ENCODE data around the gene ZNF79. TPM values are rescaled to one million over a fixed set of nuclear protein-coding genes. Genes with fewer than 3 reads are reported as not detected.
A peak's percentile ranks its signal among the peaks of the same experiment; 100 is the strongest.

ZNF79 gene
- total and polyA plus RNA-seq, 3 experiments from 2014 or later, result 6.8 to 19.7 (median 19.1) TPM

GRCh38 chr9:127451858-127452656 lies 27.9 kb downstream of the ZNF79 start:
- DNase-seq, result peak; percentile 24 to 64 (median 27)
- H3K9me3 ChIP-seq (ENCODE audit: low read length), result no peaks in the 10 kb centered on the region
- Mint-ChIP-seq H3K4me1 (peaks cover 36 to 51% (median 50%) of the 10 kb centered on the region in 3 donors), H3K27ac (peak overlapping the region; percentile 83 to 99 (median 96)), H3K27me3 (no peaks in the 10 kb centered on the region), H3K4me3 (peak overlapping the region; percentile 95 to 99 (median 97)), H3K9me3 (no peaks in the 10 kb centered on the region), H3K36me3 (peaks cover 0 to 67% (median 18%) of the 10 kb centered on the region in 3 donors)
- CTCF ChIA-PET, result interaction anchor here (0.6 to 2.5 kb wide), 3 partner anchors 133 to 241 kb away, joined by 3 to 9 read pairs (median 4); no protein-coding TSS in a partner anchor
- H3K27ac ChIP-seq (ENCODE audit: low read depth, low read length), result peak overlapping the region; percentile 94
- POLR2A ChIA-PET, result interaction anchor here (0.5 to 2.3 kb wide), 10 partner anchors 14 to 615 kb away, joined by 3 to 18 read pairs (median 3); partner anchors contain the start of genes NAIF1, SLC2A8 and ZNF79
- no peaks in the 10 kb centered on the region for H3K27me3 ChIP-seq (ENCODE audit: insufficient read depth, low read length, poor library complexity, severe bottlenecking)
- peaks cover 30% of the 10 kb centered on the region for H3K4me1 ChIP-seq (ENCODE audit: insufficient read depth, low read length)
- peaks cover 27% of the 10 kb centered on the region for H3K36me3 ChIP-seq (ENCODE audit: insufficient read depth, low read length)
- H3K4me3 ChIP-seq (ENCODE audit: low read length), result peak overlapping the region; percentile 98

- Histone ChIP-seq H3K4me1 (ENCODE audit: insufficient read depth, low read length) (peaks cover 30% of the 10 kb centered on the region), H3K9me3 (ENCODE audit: low read length) (no peaks in the 10 kb centered on the region), H3K27me3 (ENCODE audit: insufficient read depth, low read length, poor library complexity, severe bottlenecking) (no peaks in the 10 kb centered on the region), H3K36me3 (ENCODE audit: insufficient read depth, low read length) (peaks cover 28% of the 10 kb centered on the region), H3K4me3 (ENCODE audit: low read length) (peak overlapping the region; percentile 98), H3K27ac (ENCODE audit: low read depth, low read length) (no peak overlapping the region)
- Mint-ChIP-seq H3K27me3 (no peaks in the 10 kb centered on the region), H3K27ac (peak overlapping the region in 7 of 8 donors; percentile 78 to 98 (median 94)), H3K4me1 (peaks cover 34 to 49% (median 48%) of the 10 kb centered on the region in 3 donors), H3K9me3 (no peaks in the 10 kb centered on the region), H3K4me3 (peak overlapping the region; percentile 85 to 97 (median 96)), H3K36me3 (peaks cover 0 to 67% (median 15%) of the 10 kb centered on the region in 3 donors)
- no peak for DNase-seq
- CTCF ChIA-PET, result no interaction called here
- POLR2A ChIA-PET, result no interaction called here
Measured at GRCh38 chr9:127452691-127453090, 28.5 kb downstream of the ZNF79 start.

GRCh38 chr9:127455324-127455992 lies 31.3 kb downstream of the ZNF79 start:
- no peak overlapping the region for H3K4me3 ChIP-seq (ENCODE audit: low read length)
- Mint-ChIP-seq H3K4me3 (peak overlapping the region in 1 of 7 donors; percentile 82), H3K27me3 (no peaks in the 10 kb centered on the region), H3K27ac (peak overlapping the region in 1 of 8 donors; percentile 82), H3K9me3 (no peaks in the 10 kb centered on the region), H3K4me1 (peaks cover 12 to 22% (median 20%) of the 10 kb centered on the region in 3 donors), H3K36me3 (peaks cover 0 to 58% (median 10%) of the 10 kb centered on the region in 3 donors)
- peaks cover 11% of the 10 kb centered on the region for H3K4me1 ChIP-seq (ENCODE audit: insufficient read depth, low read length)
- H3K27me3 ChIP-seq (ENCODE audit: insufficient read depth, low read length, poor library complexity, severe bottlenecking), result no peaks in the 10 kb centered on the region
- H3K36me3 ChIP-seq (ENCODE audit: insufficient read depth, low read length), result peaks cover 5% of the 10 kb centered on the region
- ChIA-PET CTCF (interaction anchor here (1.1 to 1.8 kb wide), 5 partner anchors 11 to 513 kb away, joined by 3 to 5 read pairs (median 4); partner anchors contain the start of gene TOR2A), POLR2A (interaction anchor here (1.1 kb wide), 1 partner anchor 59 kb away, joined by 3 read pairs; the partner anchor contains the start of gene SLC2A8)
- no peak for DNase-seq
- no peak overlapping the region for H3K27ac ChIP-seq (ENCODE audit: low read depth, low read length)
- H3K9me3 ChIP-seq (ENCODE audit: low read length), result no peaks in the 10 kb centered on the region

- Histone ChIP-seq H3K27me3 (ENCODE audit: insufficient read depth, low read length, poor library complexity, severe bottlenecking) (no peaks in the 10 kb centered on the region), H3K36me3 (ENCODE audit: insufficient read depth, low read length) (peaks cover 12% of the 10 kb centered on the region), H3K4me1 (ENCODE audit: insufficient read depth, low read length) (peaks cover 5% of the 10 kb centered on the region), H3K4me3 (ENCODE audit: low read length) (no peak overlapping the region), H3K27ac (ENCODE audit: low read depth, low read length) (no peak overlapping the region), H3K9me3 (ENCODE audit: low read length) (no peaks in the 10 kb centered on the region)
- no peak for DNase-seq
- peaks cover under 1 to 60% (median 14%) of the 10 kb centered on the region in 3 donors for H3K36me3 Mint-ChIP-seq
- no peak overlapping the region for H3K27ac Mint-ChIP-seq
- CTCF ChIA-PET, result no interaction called here
- H3K4me3 Mint-ChIP-seq, result peak overlapping the region in 1 of 7 donors; percentile 15
- H3K9me3 Mint-ChIP-seq, result no peaks in the 10 kb centered on the region
- peaks cover 5 to 9% (median 6%) of the 10 kb centered on the region in 3 donors for H3K4me1 Mint-ChIP-seq
- no peaks in the 10 kb centered on the region for H3K27me3 Mint-ChIP-seq
- POLR2A ChIA-PET, result no interaction called here
Measured at GRCh38 chr9:127457191-127457878, 33.2 kb downstream of the ZNF79 start.

- Mint-ChIP-seq H3K9me3 (no peaks in the 10 kb centered on the region), H3K36me3 (peaks cover 4 to 69% (median 19%) of the 10 kb centered on the region in 3 donors), H3K4me3 (no peak overlapping the region), H3K27me3 (no peaks in the 10 kb centered on the region), H3K27ac (no peak overlapping the region), H3K4me1 (peaks cover 0 to 2% (median 0%) of the 10 kb centered on the region in 3 donors)
- CTCF ChIA-PET, result no interaction called here
- Histone ChIP-seq H3K27ac (ENCODE audit: low read depth, low read length) (no peak overlapping the region), H3K4me3 (ENCODE audit: low read length) (no peak overlapping the region), H3K27me3 (ENCODE audit: insufficient read depth, low read length, poor library complexity, severe bottlenecking) (no peaks in the 10 kb centered on the region), H3K9me3 (ENCODE audit: low read length) (no peaks in the 10 kb centered on the region), H3K4me1 (ENCODE audit: insufficient read depth, low read length) (no peaks in the 10 kb centered on the region), H3K36me3 (ENCODE audit: insufficient read depth, low read length) (peaks cover 20% of the 10 kb centered on the region)
- no peak for DNase-seq
- POLR2A ChIA-PET, result interaction anchor here (0.7 kb wide), 1 partner anchor 8 kb away, joined by 6 read pairs; no protein-coding TSS in a partner anchor
Measured at GRCh38 chr9:127458921-127459320, 34.7 kb downstream of the ZNF79 start.

- peaks cover 0 to 2% (median 0%) of the 10 kb centered on the region in 3 donors for H3K4me1 Mint-ChIP-seq
- peaks cover 4 to 71% (median 15%) of the 10 kb centered on the region in 3 donors for H3K36me3 Mint-ChIP-seq
Measured at GRCh38 chr9:127463382-127463781, 39.2 kb downstream of the ZNF79 start.

GRCh38 chr9:127463911-127464310 lies 39.7 kb downstream of the ZNF79 start:
- Mint-ChIP-seq H3K27me3 (no peaks in the 10 kb centered on the region), H3K27ac (no peak overlapping the region), H3K4me1 (peaks cover 0 to 2% (median 0%) of the 10 kb centered on the region in 3 donors), H3K9me3 (no peaks in the 10 kb centered on the region), H3K36me3 (peaks cover 4 to 71% (median 15%) of the 10 kb centered on the region in 3 donors), H3K4me3 (no peak overlapping the region)
- ChIA-PET CTCF (no interaction called here), POLR2A (no interaction called here)
- Histone ChIP-seq H3K9me3 (ENCODE audit: low read length) (no peaks in the 10 kb centered on the region), H3K27me3 (ENCODE audit: insufficient read depth, low read length, poor library complexity, severe bottlenecking) (no peaks in the 10 kb centered on the region), H3K36me3 (ENCODE audit: insufficient read depth, low read length) (peaks cover 16% of the 10 kb centered on the region), H3K4me3 (ENCODE audit: low read length) (no peak overlapping the region), H3K27ac (ENCODE audit: low read depth, low read length) (no peak overlapping the region), H3K4me1 (ENCODE audit: insufficient read depth, low read length) (no peaks in the 10 kb centered on the region)
- no peak for DNase-seq

More at GRCh38 chr9:127463382-127463781, 39.2 kb downstream of the ZNF79 start:
- H3K27ac Mint-ChIP-seq, result peak overlapping the region in 1 of 8 donors; percentile 85
- Histone ChIP-seq H3K36me3 (ENCODE audit: insufficient read depth, low read length) (peaks cover 16% of the 10 kb centered on the region), H3K27me3 (ENCODE audit: insufficient read depth, low read length, poor library complexity, severe bottlenecking) (no peaks in the 10 kb centered on the region), H3K27ac (ENCODE audit: low read depth, low read length) (no peak overlapping the region), H3K4me3 (ENCODE audit: low read length) (no peak overlapping the region), H3K9me3 (ENCODE audit: low read length) (no peaks in the 10 kb centered on the region), H3K4me1 (ENCODE audit: insufficient read depth, low read length) (no peaks in the 10 kb centered on the region)
- ChIA-PET CTCF (no interaction called here), POLR2A (no interaction called here)
- H3K27me3 Mint-ChIP-seq, result no peaks in the 10 kb centered on the region
- no peak overlapping the region for H3K4me3 Mint-ChIP-seq
- H3K9me3 Mint-ChIP-seq, result no peaks in the 10 kb centered on the region
- no peak for DNase-seq
